Ascending aorta (tissue), 2 donors: ENCODE results near the gene RAB17. TPM values are rescaled to one million over a fixed set of nuclear protein-coding genes. Genes with fewer than 3 reads are reported as not detected.
"Not testable (repeated sequence)": the region's sequence is repeated elsewhere in the genome, so short reads cannot be mapped to it uniquely, and the experiment has no call there.

ENCODE experiments used
- DNase-seq, 2 donors: peaks; one replicate each; pipeline ENCODE4 v3.0.0-alpha.2; 2019; ENCODE audit warnings: low spot score in 2 of 2
- H3K27ac ChIP-seq, 2 donors: fragments of 200-600 bp; sonication (generic); one replicate each; pipeline ENCODE4 v1.5.1; 2016 to 2017; ENCODE audit warnings: mild to moderate bottlenecking in 1 of 2
- H3K27me3 ChIP-seq: fragments of 200-600 bp; sonication (generic); one replicate; pipeline ENCODE4 v1.5.1; 2017
- H3K36me3 ChIP-seq, 2 donors: fragments of 200-600 bp; sonication (generic); one replicate each; pipeline ENCODE4 v1.5.1; 2016
- H3K4me1 ChIP-seq, 2 donors: fragments of 200-600 bp; sonication (generic); one replicate each; pipeline ENCODE4 v1.5.1; 2016 to 2017; ENCODE audit warnings: mild to moderate bottlenecking in 1 of 2
- H3K4me3 ChIP-seq, 2 donors: fragments of 200-600 bp; sonication (generic); one replicate each; pipeline ENCODE4 v1.5.1; 2016 to 2017; ENCODE audit warnings: mild to moderate bottlenecking in 1 of 2
- H3K9me3 ChIP-seq, 2 donors: fragments of 200-600 bp; sonication (generic); one replicate each; pipeline ENCODE4 v1.5.1; 2016
- intact Hi-C: fragments of 100-400 bp; cut with DNase I; formaldehyde crosslinking; loops from one replicate; pipeline ENCODE4 v1.15.1; 2023
- total RNA-seq: library from RNA; depleted of rRNA; stranded (reverse); fragments of >200 nt; gene quantifications from one replicate; pipeline ENCODE4 v1.1.0, GENCODE V29; 2016
- TF ChIP-seq, protein P1 (sequence below), 3 experiments: fragments of 200-600 bp in 2 of 3; fragments of 450-650 bp in 1 of 3; sonication (generic) in 2 of 3; IDR thresholded peaks; one replicate each; pipeline ENCODE4 v1.5.1; 2016 to 2019; ENCODE audit warnings: antibody characterized with exemption in 3 of 3, mild to moderate bottlenecking in 1 of 3, moderate library complexity in 1 of 3

RAB17 gene
- total RNA-seq, 1 donor from 2014 or later: 0.32 TPM

DNA sequence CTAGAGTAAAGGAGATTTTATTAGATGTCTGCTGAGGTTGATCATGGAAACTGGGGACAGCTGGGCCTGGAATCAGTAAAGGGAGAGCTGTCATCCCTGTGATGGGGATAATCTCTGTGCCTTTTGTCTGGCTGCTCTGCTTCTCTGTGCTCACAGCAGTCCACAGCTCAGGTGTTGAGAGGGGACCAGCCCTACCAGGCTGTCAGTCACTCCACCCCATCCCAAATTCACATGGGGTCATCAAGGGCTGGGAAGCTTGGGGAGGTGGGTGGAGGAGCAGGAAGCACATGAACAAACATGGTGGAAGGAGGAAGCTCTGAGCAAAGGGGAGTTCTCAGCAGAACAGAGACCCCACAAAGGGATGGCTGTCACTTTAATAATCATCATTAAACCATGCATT is 23.1 kb upstream of the RAB17 start:
- H3K27ac ChIP-seq: peak overlapping the region; percentile 89 to 93
- TF ChIP-seq, protein P1, sequence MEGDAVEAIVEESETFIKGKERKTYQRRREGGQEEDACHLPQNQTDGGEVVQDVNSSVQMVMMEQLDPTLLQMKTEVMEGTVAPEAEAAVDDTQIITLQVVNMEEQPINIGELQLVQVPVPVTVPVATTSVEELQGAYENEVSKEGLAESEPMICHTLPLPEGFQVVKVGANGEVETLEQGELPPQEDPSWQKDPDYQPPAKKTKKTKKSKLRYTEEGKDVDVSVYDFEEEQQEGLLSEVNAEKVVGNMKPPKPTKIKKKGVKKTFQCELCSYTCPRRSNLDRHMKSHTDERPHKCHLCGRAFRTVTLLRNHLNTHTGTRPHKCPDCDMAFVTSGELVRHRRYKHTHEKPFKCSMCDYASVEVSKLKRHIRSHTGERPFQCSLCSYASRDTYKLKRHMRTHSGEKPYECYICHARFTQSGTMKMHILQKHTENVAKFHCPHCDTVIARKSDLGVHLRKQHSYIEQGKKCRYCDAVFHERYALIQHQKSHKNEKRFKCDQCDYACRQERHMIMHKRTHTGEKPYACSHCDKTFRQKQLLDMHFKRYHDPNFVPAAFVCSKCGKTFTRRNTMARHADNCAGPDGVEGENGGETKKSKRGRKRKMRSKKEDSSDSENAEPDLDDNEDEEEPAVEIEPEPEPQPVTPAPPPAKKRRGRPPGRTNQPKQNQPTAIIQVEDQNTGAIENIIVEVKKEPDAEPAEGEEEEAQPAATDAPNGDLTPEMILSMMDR (IDR thresholded peaks at IDR 0.05): no peak
- peaks cover 13 to 46% of the 10 kb centered on the region in 2 donors for H3K4me1 ChIP-seq
- no peaks in the 10 kb centered on the region for H3K36me3 ChIP-seq
- no peak for DNase-seq
- H3K4me3 ChIP-seq: no peak overlapping the region
- no peaks in the 10 kb centered on the region for H3K9me3 ChIP-seq
- H3K27me3 ChIP-seq: no peaks in the 10 kb centered on the region
- intact Hi-C loops: no loop called here

DNA sequence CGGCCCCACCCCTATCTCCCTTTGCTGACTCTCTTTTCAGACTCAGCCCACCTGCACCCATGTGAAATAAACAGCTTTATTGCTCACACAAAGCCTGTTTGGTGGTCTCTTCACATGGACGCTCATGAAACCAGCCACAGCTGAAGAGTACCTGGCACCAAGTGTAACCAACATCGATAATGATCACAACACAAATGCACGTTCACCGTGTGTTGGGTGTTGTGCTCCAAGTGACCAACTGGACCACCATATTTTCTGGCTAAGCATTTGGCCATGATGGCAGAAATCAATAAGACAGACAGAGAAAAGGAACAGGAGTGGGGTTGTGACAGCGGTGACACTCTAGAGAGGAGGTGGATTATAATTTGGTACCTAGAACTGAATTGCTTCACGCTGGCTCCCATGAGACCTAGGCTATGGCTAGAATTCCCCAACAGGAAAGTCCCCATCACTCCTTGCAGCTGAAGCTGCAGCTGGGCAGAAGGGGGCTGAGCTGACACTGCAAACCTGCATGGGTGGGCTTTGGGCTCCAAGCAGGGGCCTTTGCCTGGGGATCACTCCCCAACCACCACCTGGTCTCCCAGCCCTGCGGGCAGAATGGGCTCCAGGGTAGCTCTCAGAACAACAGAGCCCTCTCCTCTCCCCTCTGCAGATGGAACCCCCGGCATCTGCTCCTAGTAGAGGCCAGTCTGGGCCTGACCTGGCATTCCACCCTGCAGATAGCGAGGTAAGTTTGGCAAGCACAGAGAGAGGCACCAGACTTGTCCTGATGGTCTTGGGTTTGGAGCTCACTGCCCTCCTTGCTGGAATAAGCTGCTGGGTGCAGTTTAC is 22.2 kb upstream of the RAB17 start:
- TF ChIP-seq, protein P1 (IDR thresholded peaks at IDR 0.05): no peak
- Histone ChIP-seq H3K27me3 (no peaks in the 10 kb centered on the region), H3K9me3 (no peaks in the 10 kb centered on the region), H3K4me3 (no peak overlapping the region), H3K27ac (peak overlapping the region; percentile 89 to 93), H3K36me3 (no peaks in the 10 kb centered on the region), H3K4me1 (peaks cover 13 to 37% of the 10 kb centered on the region in 2 donors)
- intact Hi-C loops: no loop called here
- no peak for DNase-seq

DNA sequence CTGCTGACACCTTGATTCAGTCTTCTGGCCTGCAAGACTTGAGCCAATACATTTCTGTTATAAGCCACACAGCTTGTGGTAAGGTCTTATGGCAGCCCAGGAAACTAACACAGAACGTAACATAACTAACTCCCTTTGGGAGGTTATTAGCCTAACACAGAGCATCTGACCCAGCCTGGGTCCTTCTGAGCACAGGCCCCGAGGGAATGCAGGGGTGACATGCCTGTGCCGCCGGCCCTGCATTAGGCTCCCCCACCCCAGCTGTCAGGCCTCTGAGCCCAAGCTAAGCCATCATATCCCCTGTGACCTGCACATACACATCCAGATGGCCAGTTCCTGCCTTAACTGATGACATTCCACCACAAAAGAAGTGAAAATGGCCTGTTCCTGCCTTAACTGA is 16.0 kb upstream of the RAB17 start:
- H3K27ac ChIP-seq, H3K9me3 ChIP-seq, H3K36me3 ChIP-seq, H3K27me3 ChIP-seq, H3K4me3 ChIP-seq, intact Hi-C loops, DNase-seq: not testable (repeated sequence)
- peaks cover under 1 to 12% of the 10 kb centered on the region in 2 donors for H3K4me1 ChIP-seq

DNA sequence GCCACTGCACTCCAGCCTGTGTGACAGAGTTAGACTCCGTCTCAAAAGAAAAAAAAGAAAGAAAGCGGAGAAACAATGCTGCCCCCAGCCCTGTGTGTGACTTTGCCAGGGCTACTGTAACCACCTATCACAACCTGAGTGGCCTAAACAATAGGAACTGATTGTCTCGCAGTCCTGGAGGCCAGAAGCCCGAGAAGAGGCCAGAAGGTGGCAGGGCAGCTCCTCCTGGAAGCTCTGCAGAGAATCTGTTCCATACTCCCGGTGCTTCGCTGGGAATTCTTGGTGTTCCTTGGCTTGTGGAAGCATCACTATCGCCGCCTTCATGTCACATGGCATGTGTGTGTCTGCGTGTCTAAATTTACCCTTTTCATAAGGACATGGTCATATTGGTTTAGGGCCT is 14.4 kb upstream of the RAB17 start:
- Histone ChIP-seq H3K36me3 (no peaks in the 10 kb centered on the region), H3K27me3 (no peaks in the 10 kb centered on the region), H3K27ac (no peak overlapping the region), H3K9me3 (no peaks in the 10 kb centered on the region), H3K4me1 (peaks cover 9 to 22% of the 10 kb centered on the region in 2 donors), H3K4me3 (no peak overlapping the region)
- DNase-seq: no peak
- intact Hi-C loops: loop anchor here (5.0 kb wide), 2 partner anchors 42 to 87 kb away; no protein-coding TSS in a partner anchor
- TF ChIP-seq, protein P1 (IDR thresholded peaks at IDR 0.05): peak in 2 of 3 experiments; percentile 11 to 30

DNA sequence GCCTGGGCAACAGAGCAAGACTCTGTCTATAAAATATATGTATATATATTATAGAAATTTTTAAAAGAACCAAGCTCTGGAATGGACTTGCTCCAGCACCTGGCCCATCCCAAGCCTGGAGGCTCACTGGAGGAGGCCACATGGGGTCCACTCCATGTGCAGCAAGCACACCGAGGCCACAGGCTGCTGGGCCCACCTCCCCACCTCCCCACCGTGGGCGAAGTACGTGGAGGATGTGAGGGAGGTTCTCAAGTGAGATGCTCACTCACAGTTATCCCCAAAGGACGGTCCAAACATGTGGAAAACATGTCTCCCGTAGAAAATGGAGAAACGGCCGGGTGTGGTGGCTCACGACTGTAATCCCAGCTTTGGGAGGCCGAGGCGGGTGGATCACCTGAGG is 13.9 kb upstream of the RAB17 start:
- Histone ChIP-seq H3K4me3 (no peak overlapping the region), H3K9me3 (no peaks in the 10 kb centered on the region), H3K27me3 (no peaks in the 10 kb centered on the region), H3K4me1 (peaks cover 15 to 27% of the 10 kb centered on the region in 2 donors), H3K36me3 (no peaks in the 10 kb centered on the region), H3K27ac (peak overlapping the region; percentile 75 to 90)
- no peak for DNase-seq
- intact Hi-C loops: loop anchor here (5.0 kb wide), 2 partner anchors 43 to 88 kb away; no protein-coding TSS in a partner anchor
- TF ChIP-seq, protein P1 (IDR thresholded peaks at IDR 0.05): no peak

DNA sequence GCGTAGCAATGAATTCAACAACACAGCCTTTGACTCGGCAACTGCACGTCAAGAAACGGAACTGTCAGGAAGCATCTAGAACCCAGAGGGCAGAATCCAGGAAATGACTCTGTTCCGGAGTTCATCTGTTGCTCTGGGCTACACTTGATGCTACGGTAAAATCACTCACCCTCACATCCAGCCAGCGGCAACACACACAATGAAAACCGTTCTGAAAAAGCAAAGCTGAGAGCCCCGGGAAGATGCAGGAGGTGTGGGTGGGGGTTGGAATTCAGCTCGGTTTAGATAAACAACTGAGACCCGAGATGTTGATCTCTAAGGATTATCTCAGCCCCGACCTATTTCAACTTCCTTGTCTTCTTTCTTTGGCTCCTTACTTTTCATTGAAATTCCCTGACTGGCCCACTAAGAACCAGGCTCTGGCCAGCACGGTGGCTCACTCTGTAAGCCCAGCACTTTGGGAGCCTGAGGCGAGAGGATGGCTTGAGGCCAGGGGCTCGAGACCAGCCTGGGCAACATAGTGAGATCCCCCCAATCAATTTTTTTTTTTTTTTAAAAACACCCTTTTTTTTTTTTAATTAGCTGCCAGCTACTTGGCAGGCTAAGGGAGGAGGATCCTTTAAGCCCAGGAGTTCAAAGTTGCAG is 13.3 kb upstream of the RAB17 start:
- Histone ChIP-seq H3K27me3 (no peaks in the 10 kb centered on the region), H3K4me3 (peak overlapping the region in 1 of 2 donors; percentile 21), H3K27ac (peak overlapping the region; percentile 75 to 90), H3K9me3 (no peaks in the 10 kb centered on the region), H3K36me3 (no peaks in the 10 kb centered on the region), H3K4me1 (peaks cover 17 to 31% of the 10 kb centered on the region in 2 donors)
- peak in 1 of 2 donors; percentile 86 for DNase-seq
- intact Hi-C loops: loop anchor here (2.0 to 5.0 kb wide), 3 partner anchors 43 to 88 kb away; no protein-coding TSS in a partner anchor
- TF ChIP-seq, protein P1 (IDR thresholded peaks at IDR 0.05): no peak
